Esophagus squamous epithelium (tissue), 5 donors: ENCODE results near the gene TRMT11. TPM values are rescaled to one million over a fixed set of nuclear protein-coding genes. Genes with fewer than 3 reads are reported as not detected.

Source experiments
- DNase-seq: peaks from one replicate; lab custom pipeline; 2025; lab: John Stamatoyannopoulos, UW
- H3K27ac ChIP-seq, 4 donors: fragments of 200-600 bp; sonication (generic); one replicate each; pipeline ENCODE4 v1.5.1; 2016 to 2019; ENCODE audit warnings: mild to moderate bottlenecking in 1 of 4
- H3K27me3 ChIP-seq, 4 donors: fragments of 200-600 bp; sonication (generic); 1 replicate in 3 of 4; 2 replicates in 1 of 4; pipeline versions ENCODE4 v1.5.1 to v1.6.0; 2017 to 2021; ENCODE audit warnings: antibody characterized with exemption in 1 of 4
- H3K36me3 ChIP-seq, 3 donors: fragments of 200-600 bp; sonication (generic); one replicate each; pipeline ENCODE4 v1.5.1; 2016 to 2019
- H3K4me1 ChIP-seq, 3 donors: fragments of 200-600 bp; sonication (generic); one replicate each; pipeline ENCODE4 v1.5.1; 2017 to 2019
- H3K4me3 ChIP-seq, 4 donors: fragments of 200-600 bp; sonication (generic); 1 replicate in 3 of 4; 2 replicates in 1 of 4; pipeline ENCODE4 v1.5.1; 2016 to 2019; ENCODE audit warnings: mild to moderate bottlenecking in 2 of 4, moderate library complexity in 1 of 4
- H3K9me3 ChIP-seq, 3 donors: fragments of 200-600 bp; sonication (generic); one replicate each; pipeline ENCODE4 v1.5.1; 2016 to 2019
- POLR2A ChIP-seq, 4 donors: fragments of 450-650 bp; IDR thresholded peaks; one replicate each; pipeline ENCODE4 v1.6.1; 2017; ENCODE audit warnings: antibody characterized with exemption in 4 of 4, mild to moderate bottlenecking in 4 of 4, moderate library complexity in 3 of 4
- WGBS, 2 donors: methylation state at CpG; one replicate each; pipeline ENCODE4 v1.1.5; 2018; 5-methylcytosine and 5-hydroxymethylcytosine counted together
- intact Hi-C: fragments of 100-400 bp; cut with DNase I; formaldehyde crosslinking; loops from one replicate; pipeline ENCODE4 v1.15.0; 2022
- total RNA-seq, 4 donors: library from RNA; depleted of rRNA; stranded (reverse); fragments of >200 nt; gene quantifications; one replicate each; pipeline ENCODE4 v1.1.0, GENCODE V29; 2016
- TF ChIP-seq, protein P1 (sequence below), 6 experiments: fragments of 450-650 bp in 4 of 6; fragments of 200-600 bp in 2 of 6; sonication (generic) in 2 of 6; IDR thresholded peaks; one replicate each; pipeline ENCODE4 v1.5.1; 2016 to 2019; ENCODE audit warnings: antibody characterized with exemption in 6 of 6, mild to moderate bottlenecking in 4 of 6, moderate library complexity in 4 of 6
- donor health status: DM: yes; HTN: yes; CAD: no.

Gene TRMT11
- total RNA-seq, 4 donors from 2014 or later, result 7.8 to 23.3 (median 17.2) TPM

DNA sequence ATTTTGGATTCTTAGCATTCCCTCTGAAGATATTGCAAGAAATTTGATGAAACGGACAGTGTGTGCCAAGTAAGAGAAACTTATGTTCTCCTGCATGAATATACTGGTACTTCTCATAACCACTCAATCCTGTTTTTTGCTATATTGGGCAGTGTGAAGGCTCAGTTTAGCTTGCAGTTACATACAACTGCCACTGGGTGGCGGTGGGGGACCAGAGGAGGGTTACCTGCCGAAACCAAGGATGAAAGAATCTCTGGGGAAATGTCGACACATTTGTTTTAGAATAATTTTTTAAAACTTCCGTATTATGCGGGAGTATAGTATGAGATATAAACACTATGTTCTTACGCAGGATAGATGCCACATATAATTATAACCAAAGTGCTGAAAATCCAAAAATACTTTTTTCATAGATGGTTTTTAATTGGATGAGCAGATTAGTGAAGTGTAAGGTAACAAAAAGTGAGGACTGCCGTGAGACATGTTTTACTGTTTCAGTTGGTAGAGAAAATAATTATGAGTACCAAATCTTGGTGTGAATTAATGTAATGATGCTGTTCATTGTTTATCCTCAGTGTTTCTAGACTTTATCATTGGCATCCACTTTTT is 9.7 kb downstream of the TRMT11 start:
- 3 to 6% methylated on average over 8 of the region's 8 CpGs for WGBS, 2 donors
- peaks cover 0 to 13% (median 0%) of the 10 kb centered on the region in 3 donors for H3K4me1 ChIP-seq
- peaks cover 0 to 39% (median 4%) of the 10 kb centered on the region in 3 donors for H3K36me3 ChIP-seq
- no peak overlapping the region for H3K27ac ChIP-seq
- DNase-seq, result no peak
- no peak for TF ChIP-seq POLR2A (IDR thresholded peaks at IDR 0.05)
- TF ChIP-seq, protein P1, sequence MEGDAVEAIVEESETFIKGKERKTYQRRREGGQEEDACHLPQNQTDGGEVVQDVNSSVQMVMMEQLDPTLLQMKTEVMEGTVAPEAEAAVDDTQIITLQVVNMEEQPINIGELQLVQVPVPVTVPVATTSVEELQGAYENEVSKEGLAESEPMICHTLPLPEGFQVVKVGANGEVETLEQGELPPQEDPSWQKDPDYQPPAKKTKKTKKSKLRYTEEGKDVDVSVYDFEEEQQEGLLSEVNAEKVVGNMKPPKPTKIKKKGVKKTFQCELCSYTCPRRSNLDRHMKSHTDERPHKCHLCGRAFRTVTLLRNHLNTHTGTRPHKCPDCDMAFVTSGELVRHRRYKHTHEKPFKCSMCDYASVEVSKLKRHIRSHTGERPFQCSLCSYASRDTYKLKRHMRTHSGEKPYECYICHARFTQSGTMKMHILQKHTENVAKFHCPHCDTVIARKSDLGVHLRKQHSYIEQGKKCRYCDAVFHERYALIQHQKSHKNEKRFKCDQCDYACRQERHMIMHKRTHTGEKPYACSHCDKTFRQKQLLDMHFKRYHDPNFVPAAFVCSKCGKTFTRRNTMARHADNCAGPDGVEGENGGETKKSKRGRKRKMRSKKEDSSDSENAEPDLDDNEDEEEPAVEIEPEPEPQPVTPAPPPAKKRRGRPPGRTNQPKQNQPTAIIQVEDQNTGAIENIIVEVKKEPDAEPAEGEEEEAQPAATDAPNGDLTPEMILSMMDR (IDR thresholded peaks at IDR 0.05), result peak; percentile 77 to 97 (median 91)
- H3K9me3 ChIP-seq, result no peaks in the 10 kb centered on the region
- no peaks in the 10 kb centered on the region for H3K27me3 ChIP-seq
- H3K4me3 ChIP-seq, result peak overlapping the region in 1 of 4 donors; percentile 42
- intact Hi-C loops, result no loop called here

DNA sequence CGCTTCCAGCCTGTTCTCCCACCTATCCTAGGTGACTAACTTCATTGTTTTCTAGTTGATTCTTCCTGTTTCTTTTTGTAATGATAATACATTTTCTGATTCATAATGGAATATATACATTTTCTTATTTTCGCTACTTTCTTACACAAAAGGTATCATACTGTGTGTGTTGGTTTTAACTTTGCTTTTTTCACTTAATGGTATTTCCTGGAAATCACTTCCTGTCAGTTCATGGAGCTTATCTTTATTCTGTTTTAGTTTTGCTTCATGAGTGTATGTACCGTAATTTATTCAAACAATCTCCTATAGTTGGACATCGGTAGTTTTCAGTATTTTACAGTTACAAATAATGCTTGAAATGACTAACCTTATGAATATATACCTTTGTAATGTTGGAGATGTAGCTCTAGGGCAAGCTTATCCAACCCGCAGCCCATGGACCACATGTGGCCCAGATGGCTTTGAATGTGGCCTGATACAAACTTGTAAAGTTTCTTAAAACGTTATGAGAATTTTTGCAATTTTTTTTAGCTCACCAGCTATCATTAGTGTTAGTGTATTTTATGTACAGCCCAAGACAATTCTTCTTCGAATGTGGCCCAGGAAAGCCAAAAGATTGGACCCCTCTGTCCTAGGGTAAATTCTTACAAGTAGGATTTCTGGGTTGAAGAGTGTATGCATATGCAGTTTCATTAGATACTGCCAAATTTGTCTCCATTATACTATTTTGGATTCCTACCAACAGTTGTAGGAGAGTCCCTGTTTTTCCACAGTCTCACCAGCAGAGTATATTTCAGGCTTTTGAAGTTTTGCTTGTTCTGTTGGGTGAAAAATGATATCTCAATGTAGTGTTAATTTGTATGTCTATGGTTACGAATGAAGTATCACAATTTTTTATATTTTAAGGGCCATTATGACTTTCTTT is 16.7 kb downstream of the TRMT11 start:
- TF ChIP-seq, protein P1 (IDR thresholded peaks at IDR 0.05), result no peak
- no peak for TF ChIP-seq POLR2A (IDR thresholded peaks at IDR 0.05)
- intact Hi-C loops, result no loop called here
- no peak for DNase-seq
- Histone ChIP-seq H3K27ac (no peak overlapping the region), H3K27me3 (no peaks in the 10 kb centered on the region), H3K4me1 (no peaks in the 10 kb centered on the region), H3K4me3 (no peak overlapping the region), H3K9me3 (no peaks in the 10 kb centered on the region), H3K36me3 (peaks cover 0 to 92% (median 8%) of the 10 kb centered on the region in 3 donors)
- WGBS, 2 donors, result 89 to 90% methylated on average over 8 of the region's 8 CpGs

DNA sequence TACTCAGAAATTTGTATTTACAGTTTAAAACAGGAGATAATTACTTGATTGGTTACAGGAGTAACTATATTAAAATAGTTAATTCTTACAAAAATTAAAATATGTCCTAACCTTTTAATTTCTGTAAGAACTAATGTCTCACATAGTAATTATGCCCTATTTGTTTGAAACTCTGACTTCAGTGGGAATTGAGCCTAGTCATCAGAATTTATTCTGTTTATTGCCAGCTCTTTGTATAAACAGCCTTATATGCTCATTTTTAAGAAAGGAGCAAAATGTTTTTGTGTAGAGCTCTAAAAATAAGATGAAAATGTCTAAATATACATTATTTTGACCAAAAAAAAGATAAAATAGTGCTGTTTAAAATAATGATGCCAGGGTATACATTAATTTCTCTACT is 21.5 kb downstream of the TRMT11 start:
- DNase-seq, result no peak
- H3K4me1 ChIP-seq, result no peaks in the 10 kb centered on the region
- no peaks in the 10 kb centered on the region for H3K9me3 ChIP-seq
- no peaks in the 10 kb centered on the region for H3K27me3 ChIP-seq
- intact Hi-C loops, result no loop called here
- no peak overlapping the region for H3K27ac ChIP-seq
- H3K36me3 ChIP-seq, result peaks cover 0 to 93% (median 0%) of the 10 kb centered on the region in 3 donors
- no peak for TF ChIP-seq POLR2A (IDR thresholded peaks at IDR 0.05)
- TF ChIP-seq, protein P1 (IDR thresholded peaks at IDR 0.05), result no peak
- H3K4me3 ChIP-seq, result no peak overlapping the region

DNA sequence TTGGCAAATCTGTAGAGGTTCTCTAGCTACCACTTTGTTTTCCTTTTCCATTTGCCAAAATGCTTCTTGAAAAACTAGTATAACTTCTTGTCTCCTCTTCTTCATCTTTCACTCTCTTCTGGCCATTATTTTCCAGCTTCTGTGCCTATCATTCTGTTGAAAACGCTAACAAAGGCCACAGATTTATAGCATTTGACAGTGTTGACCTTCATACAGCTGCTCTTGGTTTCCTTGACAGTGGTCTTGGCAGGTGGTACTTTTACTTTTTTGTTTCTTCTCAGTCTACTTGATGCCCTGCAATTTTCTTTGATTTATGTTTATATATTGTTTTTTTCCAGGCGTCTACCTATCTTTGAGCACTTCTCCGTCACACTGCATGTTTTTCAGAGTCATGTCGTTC is 23.7 kb downstream of the TRMT11 start:
- no peak for DNase-seq
- TF ChIP-seq, protein P1 (IDR thresholded peaks at IDR 0.05), result no peak
- no peak for TF ChIP-seq POLR2A (IDR thresholded peaks at IDR 0.05)
- Histone ChIP-seq H3K4me1 (no peaks in the 10 kb centered on the region), H3K27ac (no peak overlapping the region), H3K4me3 (no peak overlapping the region), H3K27me3 (no peaks in the 10 kb centered on the region), H3K9me3 (no peaks in the 10 kb centered on the region), H3K36me3 (peaks cover 0 to 93% (median 7%) of the 10 kb centered on the region in 3 donors)
- intact Hi-C loops, result no loop called here
- 87 to 88% methylated on average over 4 of the region's 4 CpGs for WGBS, 2 donors

DNA sequence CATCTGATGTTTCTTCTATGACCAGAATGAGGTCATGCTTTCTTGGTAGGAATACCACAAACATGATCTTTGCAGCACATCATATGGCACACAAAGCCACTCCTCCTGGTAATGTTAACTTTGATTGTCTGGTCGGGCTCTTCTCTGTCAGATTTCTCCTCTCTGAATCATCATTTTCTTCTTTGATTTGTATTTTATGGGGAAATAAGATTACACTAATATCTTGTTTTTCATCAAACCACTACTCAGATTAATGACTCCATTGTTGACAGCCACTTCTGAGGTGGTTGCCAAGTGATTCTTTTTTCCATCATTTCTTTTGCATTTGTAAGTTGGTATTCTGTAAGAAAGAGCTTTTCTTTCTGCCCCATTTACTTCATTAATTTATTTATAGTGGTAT is 29.5 kb downstream of the TRMT11 start:
- Histone ChIP-seq H3K4me3 (no peak overlapping the region), H3K4me1 (no peaks in the 10 kb centered on the region), H3K27me3 (no peaks in the 10 kb centered on the region), H3K27ac (no peak overlapping the region), H3K36me3 (peaks cover 0 to 95% (median 11%) of the 10 kb centered on the region in 3 donors), H3K9me3 (no peaks in the 10 kb centered on the region)
- intact Hi-C loops, result no loop called here
- TF ChIP-seq POLR2A (IDR thresholded peaks at IDR 0.05), result no peak
- TF ChIP-seq, protein P1 (IDR thresholded peaks at IDR 0.05), result no peak
- WGBS, 2 donors, result 60 to 69% methylated on average over 1 of the region's 1 CpG
- DNase-seq, result no peak
